Neural cell (in vitro differentiated cells): Measurements from ENCODE around the gene COL28A1.

ENCODE experiments used
- CTCF ChIP-seq: fragments of 450-650 bp; IDR thresholded peaks from 2 replicates; pipeline ENCODE4 v1.5.1; 2014; ENCODE audit warnings: antibody characterized with exemption, mild to moderate bottlenecking, moderate library complexity; ENCODE audit not compliant: poor library complexity, severe bottlenecking
- EP300 ChIP-seq: fragments of 450-650 bp; conservative IDR thresholded peaks from 2 replicates; pipeline ENCODE4 v1.6.1; 2014; ENCODE audit warnings: antibody characterized with exemption, mild to moderate bottlenecking, moderate library complexity; ENCODE audit not compliant: poor library complexity, severe bottlenecking
- EZH2 ChIP-seq: fragments of 200-600, 300-800 bp; shearing (Covaris generic), sonication (generic); IDR thresholded peaks from 2 replicates; pipeline ENCODE4 v1.6.1; 2014; ENCODE audit warnings: antibody characterized with exemption, low read length, borderline replicate concordance, mild to moderate bottlenecking; ENCODE audit not compliant: insufficient read depth, poor library complexity, severe bottlenecking
- MXI1 ChIP-seq: fragments of 450-650 bp; conservative IDR thresholded peaks from 2 replicates; pipeline ENCODE4 v1.6.1; 2014; ENCODE audit warnings: antibody characterized with exemption, mild to moderate bottlenecking; ENCODE audit not compliant: poor library complexity, severe bottlenecking
- POLR2AphosphoS5 ChIP-seq: IDR thresholded peaks from 2 replicates; pipeline ENCODE4 v1.6.1; 2012
- RAD21 ChIP-seq: fragments of 450-650 bp; conservative IDR thresholded peaks from 2 replicates; pipeline ENCODE4 v1.6.1; 2014; ENCODE audit warnings: antibody characterized with exemption, mild to moderate bottlenecking, moderate library complexity
- REST ChIP-seq: IDR thresholded peaks from 2 replicates; pipeline ENCODE4 v1.6.1; 2012; ENCODE audit warnings: borderline replicate concordance
- SMC3 ChIP-seq: fragments of 450-650 bp; conservative IDR thresholded peaks from 2 replicates; pipeline ENCODE4 v1.6.1; 2014; ENCODE audit warnings: antibody characterized with exemption, mild to moderate bottlenecking, moderate library complexity; ENCODE audit not compliant: poor library complexity
- TAF1 ChIP-seq: IDR thresholded peaks from 2 replicates; pipeline ENCODE4 v1.6.1; 2012; ENCODE audit warnings: low read depth

- TF ChIP-seq CTCF (no peak), RAD21 (no peak), TAF1 (no peak), EP300 (no peak), POLR2AphosphoS5 (no peak), REST (no peak), SMC3 (no peak), EZH2 (no peak), MXI1 (no peak)
Measured at GRCh38 chr7:7554021-7554432, 18.4 kb upstream of the COL28A1 start.
